Measurements from ENCODE around the gene COL9A1. TPM values are rescaled to one million over a fixed set of nuclear protein-coding genes. Genes with fewer than 3 reads are reported as not detected.
A peak's percentile ranks its signal among the peaks of the same experiment; 100 is the strongest.

Gene COL9A1
- total RNA-seq, 1 donor from 2014 or later = 1.6 TPM

GRCh38 chr6:70252604-70253003, 50.3 kb downstream of the COL9A1 start:
- ATAC-seq (no peak), DNase-seq (ENCODE audit: low spot score) (no peak)
- intact Hi-C loops (cut with DNase I) = no loop called here

- DNase-seq (ENCODE audit: low spot score) (no peak), ATAC-seq (no peak)
- intact Hi-C loops (cut with DNase I) = no loop called here
Measured at GRCh38 chr6:70246118-70246517, 56.8 kb downstream of the COL9A1 start.

GRCh38 chr6:70241991-70242420, 60.9 kb downstream of the COL9A1 start:
- DNase-seq (ENCODE audit: low spot score) (no peak), ATAC-seq (peak; percentile 51)
- intact Hi-C loops (cut with DNase I) = no loop called here

GRCh38 chr6:70241031-70241430, 61.9 kb downstream of the COL9A1 start:
- ATAC-seq (no peak), DNase-seq (ENCODE audit: low spot score) (no peak)
- intact Hi-C loops (cut with DNase I) = no loop called here

GRCh38 chr6:70236343-70236742, 66.5 kb downstream of the COL9A1 start:
- ATAC-seq (no peak), DNase-seq (ENCODE audit: low spot score) (no peak)
- intact Hi-C loops (cut with DNase I) = no loop called here

- ATAC-seq (no peak), DNase-seq (ENCODE audit: low spot score) (no peak)
- intact Hi-C loops (cut with DNase I) = no loop called here
Measured at GRCh38 chr6:70234561-70235236, 68.2 kb downstream of the COL9A1 start.

GRCh38 chr6:70231311-70231710, 71.6 kb downstream of the COL9A1 start:
- DNase-seq (ENCODE audit: low spot score) (no peak), ATAC-seq (no peak)
- intact Hi-C loops (cut with DNase I) = no loop called here

- peak; percentile 94 for ATAC-seq
- DNase-seq (ENCODE audit: low spot score) = no peak
- intact Hi-C loops (cut with DNase I) = no loop called here
Measured at GRCh38 chr6:70225055-70225454, 77.8 kb downstream of the COL9A1 start.

GRCh38 chr6:70222439-70222749, 80.5 kb downstream of the COL9A1 start:
- no peak for ATAC-seq
- no peak for DNase-seq (ENCODE audit: low spot score)
- intact Hi-C loops (cut with DNase I) = no loop called here

- ATAC-seq (no peak), DNase-seq (ENCODE audit: low spot score) (no peak)
- intact Hi-C loops (cut with DNase I) = no loop called here
Measured at GRCh38 chr6:70221715-70222438, 81.0 kb downstream of the COL9A1 start.

GRCh38 chr6:70221025-70221714, 81.7 kb downstream of the COL9A1 start:
- intact Hi-C loops (cut with DNase I) = no loop called here
- ATAC-seq = peak; percentile 48
- DNase-seq (ENCODE audit: low spot score) = no peak

GRCh38 chr6:70219943-70220613, 82.8 kb downstream of the COL9A1 start:
- ATAC-seq = no peak
- intact Hi-C loops (cut with DNase I) = no loop called here
- DNase-seq (ENCODE audit: low spot score) = no peak

- ATAC-seq (no peak), DNase-seq (ENCODE audit: low spot score) (no peak)
- intact Hi-C loops (cut with DNase I) = no loop called here
Measured at GRCh38 chr6:70216767-70217166, 86.1 kb downstream of the COL9A1 start.

- DNase-seq (ENCODE audit: low spot score) (no peak), ATAC-seq (no peak)
- intact Hi-C loops (cut with DNase I) = no loop called here
Measured at GRCh38 chr6:70215460-70216108, 87.3 kb downstream of the COL9A1 start.

GRCh38 chr6:70210462-70210861, 92.4 kb downstream of the COL9A1 start:
- intact Hi-C loops (cut with DNase I) = no loop called here
- no peak for ATAC-seq
- no peak for DNase-seq (ENCODE audit: low spot score)

GRCh38 chr6:70208235-70208790, 94.6 kb downstream of the COL9A1 start:
- no peak for ATAC-seq
- intact Hi-C loops (cut with DNase I) = no loop called here
- DNase-seq (ENCODE audit: low spot score) = no peak

- ATAC-seq (no peak), DNase-seq (ENCODE audit: low spot score) (no peak)
- intact Hi-C loops (cut with DNase I) = no loop called here
Measured at GRCh38 chr6:70198785-70199184, 104.1 kb downstream of the COL9A1 start.

GRCh38 chr6:70196531-70196930, 106.4 kb downstream of the COL9A1 start:
- intact Hi-C loops (cut with DNase I) = no loop called here
- DNase-seq (ENCODE audit: low spot score) (no peak), ATAC-seq (no peak)

- intact Hi-C loops (cut with DNase I) = no loop called here
- ATAC-seq = no peak
- DNase-seq (ENCODE audit: low spot score) = no peak
Measured at GRCh38 chr6:70194421-70194820, 108.5 kb downstream of the COL9A1 start.
